Measurements from ENCODE around the gene PADI4.
"Not testable (repeated sequence)": the region's sequence is repeated elsewhere in the genome, so short reads cannot be mapped to it uniquely, and the experiment has no call there.

Gene PADI4

GRCh38 chr1:17316704-17317103, 8.7 kb downstream of the PADI4 start:
- no peak for DNase-seq

GRCh38 chr1:17318262-17318661, 10.3 kb downstream of the PADI4 start:
- DNase-seq: no peak

- no peak for DNase-seq
Measured at GRCh38 chr1:17319561-17320350, 11.8 kb downstream of the PADI4 start.

- DNase-seq: not testable (repeated sequence)
Measured at GRCh38 chr1:17321857-17322390, 13.9 kb downstream of the PADI4 start.

- no peak for DNase-seq
Measured at GRCh38 chr1:17328855-17329254, 20.9 kb downstream of the PADI4 start.

- DNase-seq: no peak
Measured at GRCh38 chr1:17329610-17330009, 21.6 kb downstream of the PADI4 start.

- DNase-seq: no peak
Measured at GRCh38 chr1:17330856-17331255, 22.9 kb downstream of the PADI4 start.

- DNase-seq: no peak
Measured at GRCh38 chr1:17333081-17333480, 25.1 kb downstream of the PADI4 start.

- peak; percentile 55 for DNase-seq
Measured at GRCh38 chr1:17335821-17336710, 28.1 kb downstream of the PADI4 start.

GRCh38 chr1:17338706-17339493, 30.9 kb downstream of the PADI4 start:
- no peak for DNase-seq

- no peak for DNase-seq
Measured at GRCh38 chr1:17339521-17339920, 31.5 kb downstream of the PADI4 start.

GRCh38 chr1:17340358-17340757, 32.4 kb downstream of the PADI4 start:
- DNase-seq: no peak

- DNase-seq: no peak
Measured at GRCh38 chr1:17342014-17342441, 34.0 kb downstream of the PADI4 start.

- DNase-seq: not testable (repeated sequence)
Measured at GRCh38 chr1:17345506-17345905, 37.5 kb downstream of the PADI4 start.

GRCh38 chr1:17346046-17346789, 38.2 kb downstream of the PADI4 start:
- DNase-seq: no peak

- DNase-seq: no peak
Measured at GRCh38 chr1:17347769-17348592, 40.0 kb downstream of the PADI4 start.

GRCh38 chr1:17348593-17349234, 40.7 kb downstream of the PADI4 start:
- no peak for DNase-seq

GRCh38 chr1:17350083-17350482, 42.1 kb downstream of the PADI4 start:
- DNase-seq: no peak

- DNase-seq: no peak
Measured at GRCh38 chr1:17350928-17351446, 43.0 kb downstream of the PADI4 start.

GRCh38 chr1:17351598-17352324, 43.8 kb downstream of the PADI4 start:
- no peak for DNase-seq
